ENCODE data around the gene NDST1. TPM values are rescaled to one million over a fixed set of nuclear protein-coding genes. Genes with fewer than 3 reads are reported as not detected.

Gene NDST1
- total and polyA plus RNA-seq, 10 of the 15 experiments (the other 5 are each of a cell fraction or from before 2014, with no cell fraction given) = 0.20 to 53.5 (median 12.9) TPM

GRCh38 chr5:150585781-150586341, 77.9 kb downstream of the NDST1 start (continued):
- TF ChIP-seq IRF3 (IDR thresholded peaks at IDR 0.05) (no peak), CREB1 (IDR thresholded peaks at IDR 0.05; ENCODE audit: low read depth) (no peak), HDAC6 (IDR thresholded peaks at IDR 0.05; ENCODE audit: unreplicated experiment) (no peak), HDGF (IDR thresholded peaks at IDR 0.05) (no peak), YY1 (IDR thresholded peaks at IDR 0.05; ENCODE audit: low read depth, low read length) (no peak), SMAD1 (IDR thresholded peaks at IDR 0.05; ENCODE audit: low read depth, partially characterized antibody) (no peak), MAX (IDR thresholded peaks at IDR 0.05; ENCODE audit: low read depth, low read length) (no peak), MXI1 (IDR thresholded peaks at IDR 0.05; ENCODE audit: low read depth, low read length) (no peak), ZNF687 (IDR thresholded peaks at IDR 0.05) (no peak), DPF2 (IDR thresholded peaks at IDR 0.05) (no peak), RBBP5 (conservative IDR thresholded peaks at IDR 0.05) (no peak), ATF3 (IDR thresholded peaks at IDR 0.05; ENCODE audit: borderline replicate concordance, extremely low read depth, low read depth, low read length) (no peak)

Data from GM12878 (cell line).